ENCODE data around the gene SLC7A14.

SLC7A14 gene

DNA sequence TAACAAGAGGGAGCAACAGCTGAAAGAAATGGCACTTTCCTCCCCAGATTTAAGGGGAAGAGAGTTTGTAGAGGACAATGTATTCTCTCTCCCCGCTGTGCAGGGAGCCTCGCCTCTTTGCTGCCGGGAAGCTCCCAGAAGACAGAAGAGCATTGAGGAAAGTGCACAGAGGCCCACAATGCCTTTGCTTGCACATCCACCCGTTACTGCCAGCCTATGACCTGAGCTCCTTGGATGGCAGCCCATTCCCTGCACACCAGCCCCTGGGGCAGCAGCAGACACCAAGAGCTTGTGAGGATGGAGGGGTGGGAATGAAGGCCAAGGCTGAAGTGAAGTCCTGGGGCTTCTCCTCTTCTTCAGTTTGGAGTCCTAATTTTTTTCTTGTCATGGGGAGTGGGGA, 100.2 kb downstream of the SLC7A14 start:
- Histone ChIP-seq H2AFZ (ENCODE audit: low read depth, low read length, severe bottlenecking) (no peak overlapping the region), H4K20me1 (ENCODE audit: low read depth, low read length) (no peaks in the 10 kb centered on the region), H3K36me3 (ENCODE audit: low read length) (no peaks in the 10 kb centered on the region), H3K9ac (ENCODE audit: low read length) (no peak overlapping the region), H3K9me3 (ENCODE audit: insufficient read depth, low read length) (no peaks in the 10 kb centered on the region), H3K27me3 (ENCODE audit: low read length) (no peaks in the 10 kb centered on the region), H3F3A (ENCODE audit: insufficient read depth) (no peaks in the 10 kb centered on the region), H3K4me3 (ENCODE audit: insufficient read depth, low read length, poor library complexity, severe bottlenecking) (no peak overlapping the region), H3K4me2 (ENCODE audit: low read depth, low read length, poor library complexity, severe bottlenecking) (no peak overlapping the region), H3K9me2 (replicated peaks; ENCODE audit: insufficient read depth, low read length) (no peaks in the 10 kb centered on the region), H3K27ac (ENCODE audit: low read depth, low read length) (no peak overlapping the region), H3K79me2 (ENCODE audit: insufficient read depth, low read length) (no peaks in the 10 kb centered on the region)
- TF ChIP-seq, protein P1, sequence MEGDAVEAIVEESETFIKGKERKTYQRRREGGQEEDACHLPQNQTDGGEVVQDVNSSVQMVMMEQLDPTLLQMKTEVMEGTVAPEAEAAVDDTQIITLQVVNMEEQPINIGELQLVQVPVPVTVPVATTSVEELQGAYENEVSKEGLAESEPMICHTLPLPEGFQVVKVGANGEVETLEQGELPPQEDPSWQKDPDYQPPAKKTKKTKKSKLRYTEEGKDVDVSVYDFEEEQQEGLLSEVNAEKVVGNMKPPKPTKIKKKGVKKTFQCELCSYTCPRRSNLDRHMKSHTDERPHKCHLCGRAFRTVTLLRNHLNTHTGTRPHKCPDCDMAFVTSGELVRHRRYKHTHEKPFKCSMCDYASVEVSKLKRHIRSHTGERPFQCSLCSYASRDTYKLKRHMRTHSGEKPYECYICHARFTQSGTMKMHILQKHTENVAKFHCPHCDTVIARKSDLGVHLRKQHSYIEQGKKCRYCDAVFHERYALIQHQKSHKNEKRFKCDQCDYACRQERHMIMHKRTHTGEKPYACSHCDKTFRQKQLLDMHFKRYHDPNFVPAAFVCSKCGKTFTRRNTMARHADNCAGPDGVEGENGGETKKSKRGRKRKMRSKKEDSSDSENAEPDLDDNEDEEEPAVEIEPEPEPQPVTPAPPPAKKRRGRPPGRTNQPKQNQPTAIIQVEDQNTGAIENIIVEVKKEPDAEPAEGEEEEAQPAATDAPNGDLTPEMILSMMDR (IDR thresholded peaks at IDR 0.05; ENCODE audit: insufficient read depth, low read length, poor library complexity, severe bottlenecking), result no peak
- TF ChIP-seq EZH2phosphoT487 (conservative IDR thresholded peaks at IDR 0.05; ENCODE audit: low read length), result no peak

DNA sequence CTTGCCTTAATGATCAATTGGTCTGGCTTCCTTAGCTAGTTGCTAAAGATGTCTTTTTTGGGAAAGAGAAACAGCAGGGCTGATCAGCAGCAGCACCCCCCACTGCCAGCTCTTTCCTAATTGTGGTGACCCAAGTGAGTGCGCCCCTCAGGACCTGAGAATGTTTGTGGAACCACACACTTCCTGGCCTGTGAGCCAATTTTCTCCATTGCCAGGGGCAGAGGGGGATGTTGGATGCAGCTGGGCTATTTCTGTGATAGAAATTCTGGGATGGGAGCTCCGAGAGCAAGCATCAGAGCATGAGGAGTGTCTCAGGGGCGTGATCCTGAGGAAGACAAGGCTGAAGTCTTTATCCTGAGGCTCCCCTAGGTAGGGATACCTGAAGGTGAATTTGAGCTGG, 100.6 kb downstream of the SLC7A14 start:
- Histone ChIP-seq H3K9me2 (replicated peaks; ENCODE audit: insufficient read depth, low read length) (no peaks in the 10 kb centered on the region), H2AFZ (ENCODE audit: low read depth, low read length, severe bottlenecking) (no peak overlapping the region), H3K27ac (ENCODE audit: low read depth, low read length) (no peak overlapping the region), H3K79me2 (ENCODE audit: insufficient read depth, low read length) (no peaks in the 10 kb centered on the region), H4K20me1 (ENCODE audit: low read depth, low read length) (no peaks in the 10 kb centered on the region), H3K27me3 (ENCODE audit: low read length) (no peaks in the 10 kb centered on the region), H3K9ac (ENCODE audit: low read length) (no peak overlapping the region), H3K4me3 (ENCODE audit: insufficient read depth, low read length, poor library complexity, severe bottlenecking) (no peak overlapping the region), H3K9me3 (ENCODE audit: insufficient read depth, low read length) (no peaks in the 10 kb centered on the region), H3F3A (ENCODE audit: insufficient read depth) (no peaks in the 10 kb centered on the region), H3K4me2 (ENCODE audit: low read depth, low read length, poor library complexity, severe bottlenecking) (no peak overlapping the region), H3K36me3 (ENCODE audit: low read length) (no peaks in the 10 kb centered on the region)
- TF ChIP-seq EZH2phosphoT487 (conservative IDR thresholded peaks at IDR 0.05; ENCODE audit: low read length), result no peak
- TF ChIP-seq, protein P1 (IDR thresholded peaks at IDR 0.05; ENCODE audit: insufficient read depth, low read length, poor library complexity, severe bottlenecking), result no peak

DNA sequence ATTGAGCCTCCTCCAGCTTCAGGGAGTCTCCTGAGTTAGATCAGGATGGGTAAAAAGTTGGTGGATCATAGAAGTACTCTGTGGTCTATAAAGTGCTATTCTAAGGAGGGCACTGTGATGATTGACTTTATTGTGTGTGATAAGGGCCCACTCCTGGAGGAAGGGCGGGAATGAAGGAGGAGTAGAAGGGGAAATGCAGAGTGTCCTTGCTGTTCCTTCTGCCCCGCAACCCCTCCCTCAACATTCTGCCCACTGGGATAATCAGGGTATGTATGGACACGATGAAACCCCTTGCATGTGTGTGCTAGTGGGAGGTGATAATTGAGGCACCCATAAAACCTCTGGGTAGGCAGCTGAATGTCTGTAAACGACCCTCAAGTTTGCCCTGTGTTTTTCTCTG, 101.0 kb downstream of the SLC7A14 start:
- H3K27me3 ChIP-seq (ENCODE audit: low read length), result no peaks in the 10 kb centered on the region
- no peaks in the 10 kb centered on the region for H3K9me2 ChIP-seq (replicated peaks; ENCODE audit: insufficient read depth, low read length)
- no peaks in the 10 kb centered on the region for H3F3A ChIP-seq (ENCODE audit: insufficient read depth)
- no peak overlapping the region for H3K9ac ChIP-seq (ENCODE audit: low read length)
- TF ChIP-seq EZH2phosphoT487 (conservative IDR thresholded peaks at IDR 0.05; ENCODE audit: low read length), result no peak
- TF ChIP-seq, protein P1 (IDR thresholded peaks at IDR 0.05; ENCODE audit: insufficient read depth, low read length, poor library complexity, severe bottlenecking), result no peak
- H4K20me1 ChIP-seq (ENCODE audit: low read depth, low read length), result no peaks in the 10 kb centered on the region
- H2AFZ ChIP-seq (ENCODE audit: low read depth, low read length, severe bottlenecking), result no peak overlapping the region
- H3K36me3 ChIP-seq (ENCODE audit: low read length), result no peaks in the 10 kb centered on the region
- H3K9me3 ChIP-seq (ENCODE audit: insufficient read depth, low read length), result no peaks in the 10 kb centered on the region
- H3K4me3 ChIP-seq (ENCODE audit: insufficient read depth, low read length, poor library complexity, severe bottlenecking), result no peak overlapping the region
- H3K79me2 ChIP-seq (ENCODE audit: insufficient read depth, low read length), result no peaks in the 10 kb centered on the region
- H3K4me2 ChIP-seq (ENCODE audit: low read depth, low read length, poor library complexity, severe bottlenecking), result no peak overlapping the region
- no peak overlapping the region for H3K27ac ChIP-seq (ENCODE audit: low read depth, low read length)
